IPS DF 6.9 (cell line): ENCODE measurements around the gene XPR1.
"Not testable (repeated sequence)": the region's sequence is repeated elsewhere in the genome, so short reads cannot be mapped to it uniquely, and the experiment has no call there.

Experiments used
- DNase-seq: peaks from one replicate; pipeline ENCODE4 v3.0.0-alpha.2; 2013; ENCODE audit warnings: low read depth, low spot score
- H3K27ac ChIP-seq: one replicate; pipeline ENCODE4 v1.5.1; 2013; ENCODE audit warnings: low read length, control low read depth
- H3K27me3 ChIP-seq: 2 replicates; pipeline ENCODE4 v1.6.1; 2013; ENCODE audit warnings: mild to moderate bottlenecking, low read length; ENCODE audit not compliant: control insufficient read depth, insufficient read depth
- H3K36me3 ChIP-seq: 2 replicates; pipeline ENCODE4 v1.6.1; 2013; ENCODE audit warnings: low read length; ENCODE audit not compliant: control insufficient read depth, insufficient read depth
- H3K4me1 ChIP-seq: 2 replicates; pipeline ENCODE4 v1.6.1; 2013; ENCODE audit warnings: low read length; ENCODE audit not compliant: control insufficient read depth, insufficient read depth
- H3K4me3 ChIP-seq: 2 replicates; pipeline ENCODE4 v1.5.1; 2013; ENCODE audit warnings: mild to moderate bottlenecking, low read length
- H3K9me3 ChIP-seq: 2 replicates; pipeline ENCODE4 v1.6.1; 2013; ENCODE audit warnings: low read length, inconsistent platforms; ENCODE audit not compliant: control insufficient read depth, insufficient read depth
- WGBS: extraction: QIAGEN DNeasy Blood & Tissue Kit; methylation state at CpG from one replicate; pipeline ENCODE4 v1.1.7; 2013; ENCODE audit warnings: mixed read lengths, missing lambda C conversion rate; ENCODE audit not compliant: insufficient read length, insufficient coverage; 5-methylcytosine and 5-hydroxymethylcytosine counted together

Gene XPR1

DNA sequence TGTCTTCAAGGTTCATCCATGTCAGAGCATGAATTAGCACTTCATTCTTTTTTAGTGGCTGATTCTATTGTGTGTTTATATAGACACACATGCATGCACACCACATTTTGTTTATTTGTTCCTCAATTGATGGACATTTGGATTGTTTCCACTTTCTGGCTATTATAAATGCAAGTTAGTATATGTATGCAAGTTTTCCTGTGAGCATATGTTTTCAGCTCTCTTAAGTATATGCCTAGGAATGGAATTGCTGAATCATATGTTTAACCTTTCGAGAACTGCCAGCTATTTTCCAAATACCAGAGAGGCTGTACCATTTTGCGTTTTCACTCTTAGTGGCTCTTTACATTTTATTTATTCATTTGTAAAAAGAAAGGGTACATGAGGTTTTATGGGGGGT, 171.0 kb downstream of the XPR1 start:
- Histone ChIP-seq H3K9me3 (no peaks in the 10 kb centered on the region), H3K4me1 (no peaks in the 10 kb centered on the region), H3K4me3 (no peak overlapping the region), H3K27me3 (no peaks in the 10 kb centered on the region), H3K27ac (no peak overlapping the region), H3K36me3 (no peaks in the 10 kb centered on the region)
- DNase-seq, result no peak
- WGBS, result no CpG with 5 or more reads among the region's 2 CpGs

DNA sequence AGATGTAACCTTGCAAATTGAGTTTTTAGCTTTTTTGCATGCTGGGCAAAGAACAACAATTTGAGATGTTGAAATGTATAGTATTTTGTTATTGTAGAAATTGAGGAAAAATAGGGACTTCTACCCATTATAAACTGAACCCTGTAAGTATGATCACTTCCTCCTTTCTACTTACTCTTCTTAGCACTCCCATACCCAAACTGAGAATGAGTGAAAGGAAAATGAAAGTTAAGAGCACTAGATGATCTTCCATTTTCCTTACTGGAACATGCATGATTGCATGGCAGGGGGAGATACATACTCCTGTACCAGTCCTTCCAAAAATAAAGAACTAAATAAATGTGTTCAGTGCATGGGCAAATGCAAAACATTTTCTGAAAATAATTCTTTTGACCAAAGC, 173.5 kb downstream of the XPR1 start:
- H3K36me3 ChIP-seq, result no peaks in the 10 kb centered on the region

DNA sequence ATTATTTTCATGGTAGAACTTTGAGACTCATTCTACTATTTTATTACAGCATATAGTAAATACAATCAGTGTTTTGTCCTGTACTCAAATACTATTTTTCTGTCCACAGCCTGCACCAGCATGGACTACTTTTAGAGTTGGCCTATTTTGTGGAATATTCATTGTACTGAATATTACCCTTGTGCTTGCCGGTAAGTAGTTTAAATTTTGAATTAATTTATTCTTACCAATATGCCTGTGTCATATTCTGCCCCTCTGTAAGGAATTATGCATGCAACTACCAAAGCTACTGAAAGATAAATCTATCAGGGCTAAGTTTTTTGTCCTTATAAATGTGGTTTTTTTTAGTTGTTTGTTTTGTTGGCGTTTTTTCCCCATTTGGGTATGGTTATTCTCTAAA, 179.5 kb downstream of the XPR1 start:
- Histone ChIP-seq H3K4me1 (no peaks in the 10 kb centered on the region), H3K9me3 (no peaks in the 10 kb centered on the region), H3K27me3 (no peaks in the 10 kb centered on the region), H3K36me3 (no peaks in the 10 kb centered on the region), H3K27ac (no peak overlapping the region), H3K4me3 (no peak overlapping the region)
- no peak for DNase-seq
- WGBS, result no CpG with 5 or more reads among the region's 2 CpGs

More for the DNA sequence above, 173.5 kb downstream of the XPR1 start:
- H3K9me3 ChIP-seq, result no peaks in the 10 kb centered on the region
- no peak overlapping the region for H3K27ac ChIP-seq
- H3K27me3 ChIP-seq, result no peaks in the 10 kb centered on the region
- no peak for DNase-seq
- H3K4me3 ChIP-seq, result no peak overlapping the region
- H3K4me1 ChIP-seq, result no peaks in the 10 kb centered on the region

DNA sequence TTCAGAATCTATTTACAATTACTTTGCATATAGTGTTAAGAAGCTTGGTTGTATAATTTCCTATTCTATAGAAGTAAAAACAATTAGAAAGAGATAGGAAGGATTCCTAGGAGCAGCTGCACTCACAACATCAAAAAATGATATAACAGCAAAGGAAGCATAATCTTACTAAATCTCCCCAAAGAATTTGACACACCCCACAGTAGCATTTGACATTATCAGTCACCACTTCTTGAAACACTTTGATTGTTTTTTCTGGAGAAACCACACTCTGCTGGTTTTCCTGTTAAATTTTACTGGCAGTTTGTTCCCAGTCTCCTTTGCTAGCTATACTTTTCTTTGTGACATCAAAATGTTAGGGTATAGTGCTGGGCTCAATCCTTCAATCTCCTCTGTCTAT, 180.1 kb downstream of the XPR1 start:
- H3K4me1 ChIP-seq, result no peaks in the 10 kb centered on the region
- no peak overlapping the region for H3K4me3 ChIP-seq
- H3K36me3 ChIP-seq, result no peaks in the 10 kb centered on the region
- H3K27me3 ChIP-seq, result no peaks in the 10 kb centered on the region
- no peak overlapping the region for H3K27ac ChIP-seq
- no peaks in the 10 kb centered on the region for H3K9me3 ChIP-seq
- DNase-seq, result no peak

DNA sequence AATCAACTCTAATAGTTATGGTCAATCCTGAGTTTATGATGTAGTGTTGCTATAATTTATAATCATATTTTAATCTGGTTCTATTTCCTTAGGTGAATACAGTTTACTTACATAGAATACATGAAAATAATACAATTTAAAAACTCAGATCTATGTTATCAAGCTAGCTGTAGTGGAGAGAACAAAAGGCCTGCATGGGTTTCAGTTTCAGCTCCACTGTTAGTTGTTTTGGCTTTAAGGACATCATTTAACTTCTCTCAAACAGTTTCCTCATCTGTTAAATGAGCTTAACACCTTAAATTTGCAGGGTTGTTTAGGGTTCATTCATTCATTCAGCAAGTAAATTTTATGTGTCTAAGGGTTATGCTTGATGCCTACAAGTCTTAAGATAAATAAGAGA, 182.4 kb downstream of the XPR1 start:
- H3K4me3 ChIP-seq, result no peak overlapping the region
- H3K27ac ChIP-seq, result no peak overlapping the region
- H3K27me3 ChIP-seq, result no peaks in the 10 kb centered on the region
- no peaks in the 10 kb centered on the region for H3K36me3 ChIP-seq
- no peaks in the 10 kb centered on the region for H3K9me3 ChIP-seq
- DNase-seq, result no peak
- H3K4me1 ChIP-seq, result no peaks in the 10 kb centered on the region

DNA sequence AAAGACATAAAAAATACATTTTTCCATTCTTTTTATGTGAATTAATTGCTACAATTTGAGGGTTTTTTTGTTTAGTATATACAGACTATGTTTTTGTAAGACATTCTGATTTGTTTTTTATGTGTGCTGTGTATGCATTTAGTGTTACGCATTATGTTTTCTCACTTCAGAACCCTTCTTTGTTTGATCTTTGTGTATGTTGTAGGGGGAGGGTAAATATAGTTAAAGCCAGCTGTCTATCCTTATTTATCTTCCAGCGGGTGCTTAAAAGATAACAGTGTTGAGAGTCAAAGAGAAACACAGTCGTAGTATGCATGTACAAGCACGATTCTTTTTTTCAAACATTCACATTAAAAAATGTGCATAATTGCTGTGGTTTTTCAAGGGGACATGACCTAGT, 183.4 kb downstream of the XPR1 start:
- Histone ChIP-seq H3K36me3 (no peaks in the 10 kb centered on the region), H3K27me3 (no peaks in the 10 kb centered on the region), H3K27ac (no peak overlapping the region), H3K4me1 (no peaks in the 10 kb centered on the region), H3K4me3 (no peak overlapping the region), H3K9me3 (no peaks in the 10 kb centered on the region)
- no peak for DNase-seq
- no CpG with 5 or more reads among the region's 4 CpGs for WGBS

DNA sequence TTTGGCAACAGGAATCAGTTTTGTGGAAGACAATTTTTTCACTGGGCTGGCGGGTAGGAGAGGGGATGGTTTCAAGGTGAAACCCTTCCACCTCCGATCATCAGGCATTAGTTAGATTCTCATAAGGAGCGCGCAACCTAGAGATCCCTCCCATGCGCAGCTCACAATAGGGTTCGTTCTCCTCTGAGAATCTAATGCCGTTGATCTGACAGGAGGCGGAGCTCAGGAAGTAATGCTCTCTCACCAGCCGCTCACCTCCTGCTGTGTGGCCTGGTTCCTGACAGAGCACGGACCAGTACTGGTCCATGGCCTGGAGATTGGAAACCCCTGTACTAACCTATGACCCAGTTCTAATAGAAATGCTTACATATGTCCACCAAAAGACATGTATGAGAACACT, 184.3 kb downstream of the XPR1 start:
- Histone ChIP-seq H3K9me3 (no peaks in the 10 kb centered on the region), H3K27me3 (no peaks in the 10 kb centered on the region), H3K4me1 (no peaks in the 10 kb centered on the region), H3K36me3 (no peaks in the 10 kb centered on the region), H3K4me3 (no peak overlapping the region), H3K27ac (no peak overlapping the region)
- no CpG with 5 or more reads among the region's 10 CpGs for WGBS
- no peak for DNase-seq

DNA sequence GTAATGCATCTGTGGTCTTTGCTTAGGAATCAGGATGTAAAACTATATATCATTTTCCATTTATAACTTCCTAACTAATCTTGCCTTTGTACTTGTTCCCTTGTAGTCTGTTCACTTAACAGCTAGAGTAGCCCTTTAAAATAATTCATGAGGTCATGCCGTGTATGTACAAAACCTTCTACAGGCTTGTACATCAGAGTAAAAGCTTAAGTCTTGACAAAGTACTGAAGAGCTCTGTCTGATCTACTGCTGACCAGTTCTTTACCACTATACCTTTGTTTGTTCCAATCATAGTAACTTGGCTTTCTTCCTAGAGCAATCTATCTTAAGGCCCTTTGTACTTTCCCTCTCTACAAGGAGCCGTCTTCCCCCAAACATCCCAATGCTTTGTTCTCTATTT, 190.1 kb downstream of the XPR1 start:
- Histone ChIP-seq H3K4me3 (no peak overlapping the region), H3K27ac (no peak overlapping the region), H3K36me3 (no peaks in the 10 kb centered on the region), H3K9me3 (no peaks in the 10 kb centered on the region), H3K27me3 (no peaks in the 10 kb centered on the region), H3K4me1 (no peaks in the 10 kb centered on the region)
- no peak for DNase-seq
- WGBS, result no CpG with 5 or more reads among the region's 2 CpGs

DNA sequence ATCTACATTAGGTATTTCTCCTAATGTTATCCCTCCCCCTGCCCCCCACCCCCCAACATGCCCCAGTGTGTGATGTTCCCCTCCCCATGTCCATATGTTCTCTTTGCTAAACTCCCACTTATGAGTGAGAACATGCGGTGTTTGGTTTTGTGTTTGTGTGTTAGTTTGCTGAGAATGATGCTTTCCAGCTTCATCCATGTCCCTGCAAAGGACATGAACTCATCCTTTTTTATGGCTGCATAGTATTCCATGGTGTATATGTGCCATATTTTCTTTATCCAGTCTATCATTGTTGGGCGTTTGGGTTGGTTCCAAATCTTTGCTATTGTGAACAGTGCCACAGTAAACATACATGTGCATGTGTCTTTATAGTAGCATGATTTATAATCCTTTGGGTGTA, 199.7 kb downstream of the XPR1 start:
- not testable (repeated sequence) for H3K4me1 ChIP-seq, H3K36me3 ChIP-seq, H3K27ac ChIP-seq, DNase-seq, H3K27me3 ChIP-seq, H3K9me3 ChIP-seq, H3K4me3 ChIP-seq
- WGBS, result no CpG with 5 or more reads among the region's 2 CpGs

DNA sequence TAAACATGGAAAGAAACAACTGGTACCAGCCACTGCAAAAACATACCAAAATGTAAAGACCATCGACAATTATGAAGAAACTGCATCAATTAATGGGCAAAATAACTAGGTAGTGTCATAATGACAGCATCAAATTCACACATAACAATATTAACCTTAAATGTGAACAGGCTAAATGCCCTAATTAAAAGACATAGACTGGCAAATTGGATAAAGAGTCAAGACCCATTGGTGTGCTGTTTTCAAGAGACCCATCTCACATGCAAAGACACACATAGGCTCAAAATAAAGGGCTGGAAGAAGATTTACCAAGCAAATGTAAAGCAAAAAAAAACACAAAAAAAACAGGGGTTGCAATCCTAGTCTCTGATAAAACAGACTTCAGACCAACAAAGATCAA, 201.4 kb downstream of the XPR1 start:
- DNase-seq, H3K27me3 ChIP-seq, H3K36me3 ChIP-seq, H3K4me3 ChIP-seq, H3K9me3 ChIP-seq, H3K27ac ChIP-seq, H3K4me1 ChIP-seq: not testable (repeated sequence)
- WGBS, result no CpG with 5 or more reads among the region's 1 CpG

DNA sequence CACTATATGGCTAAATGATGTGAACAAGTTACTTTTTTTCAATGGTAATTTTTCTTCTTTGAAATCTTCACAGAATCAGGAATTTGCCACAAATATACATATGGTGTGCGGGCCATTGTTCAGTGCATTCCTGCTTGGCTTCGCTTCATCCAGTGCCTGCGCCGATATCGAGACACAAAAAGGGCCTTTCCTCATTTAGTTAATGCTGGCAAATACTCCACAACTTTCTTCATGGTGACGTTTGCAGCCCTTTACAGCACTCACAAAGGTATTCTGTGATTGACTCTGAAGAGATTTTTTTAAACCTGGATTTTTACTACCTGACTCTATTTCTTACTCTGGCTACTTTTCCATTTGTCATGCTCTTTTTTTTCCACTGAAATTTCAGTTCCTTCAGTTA, 204.6 kb downstream of the XPR1 start:
- no peaks in the 10 kb centered on the region for H3K9me3 ChIP-seq
- no peaks in the 10 kb centered on the region for H3K27me3 ChIP-seq
- WGBS, result no CpG with 5 or more reads among the region's 6 CpGs
- no peak overlapping the region for H3K27ac ChIP-seq
- no peaks in the 10 kb centered on the region for H3K36me3 ChIP-seq
- DNase-seq, result no peak
- no peak overlapping the region for H3K4me3 ChIP-seq
- H3K4me1 ChIP-seq, result no peaks in the 10 kb centered on the region

DNA sequence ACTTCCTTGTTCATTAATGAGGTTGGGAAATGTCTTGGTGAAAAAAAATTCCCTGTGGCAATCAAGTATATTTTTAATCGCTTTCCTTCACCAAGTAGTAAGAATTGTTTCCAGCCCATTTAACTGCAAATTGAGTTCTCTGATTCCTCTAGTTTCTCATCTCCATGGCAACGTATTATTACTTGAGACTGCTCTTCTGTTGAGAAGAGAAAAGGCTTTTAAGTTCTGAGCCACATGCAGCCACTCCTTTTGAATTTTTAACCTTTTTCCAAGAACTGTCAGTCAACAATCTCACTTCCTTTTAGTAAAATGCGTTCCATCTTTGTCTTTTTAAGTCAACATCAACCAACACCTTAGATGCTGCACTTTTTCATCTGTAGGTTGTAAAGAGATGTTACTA, 205.2 kb downstream of the XPR1 start:
- Histone ChIP-seq H3K27ac (no peak overlapping the region), H3K4me1 (no peaks in the 10 kb centered on the region), H3K4me3 (no peak overlapping the region), H3K36me3 (no peaks in the 10 kb centered on the region), H3K27me3 (no peaks in the 10 kb centered on the region), H3K9me3 (no peaks in the 10 kb centered on the region)
- WGBS, result no CpG with 5 or more reads among the region's 3 CpGs
- DNase-seq, result no peak
